ENCODE results near the gene ARHGAP15.

DNA sequence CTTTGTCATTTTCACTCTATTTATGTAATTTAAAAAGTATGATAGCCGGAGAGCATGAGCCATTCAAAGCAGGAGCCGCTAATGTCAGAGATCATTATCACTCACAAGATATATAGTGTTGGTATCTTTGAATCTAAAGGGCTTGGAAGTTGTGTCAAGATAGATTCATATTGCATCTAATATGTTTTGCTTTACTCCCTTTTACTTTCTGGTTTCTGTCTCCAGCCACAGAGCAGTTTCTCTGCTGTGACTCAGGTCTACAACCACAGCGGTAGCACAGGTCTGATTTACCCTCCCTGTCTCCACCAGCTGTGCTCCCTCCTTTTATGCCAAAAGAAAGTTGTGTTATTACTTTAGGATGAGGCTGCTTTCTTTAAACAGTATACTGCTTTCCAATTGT lies 424.0 kb downstream of the ARHGAP15 start:
- no peak for TF ChIP-seq POLR2A (IDR thresholded peaks at IDR 0.05; ENCODE audit: low read length)
- TF ChIP-seq GATA1 (IDR thresholded peaks at IDR 0.05; ENCODE audit: low read depth, low read length) = no peak

Data from erythroblast (primary cell).